ENCODE results near the gene MRPL41. TPM values are rescaled to one million over a fixed set of nuclear protein-coding genes. Genes with fewer than 3 reads are reported as not detected.

MRPL41 gene
- total and polyA plus RNA-seq, 11 donors, result 118 to 847 (median 196) TPM

DNA sequence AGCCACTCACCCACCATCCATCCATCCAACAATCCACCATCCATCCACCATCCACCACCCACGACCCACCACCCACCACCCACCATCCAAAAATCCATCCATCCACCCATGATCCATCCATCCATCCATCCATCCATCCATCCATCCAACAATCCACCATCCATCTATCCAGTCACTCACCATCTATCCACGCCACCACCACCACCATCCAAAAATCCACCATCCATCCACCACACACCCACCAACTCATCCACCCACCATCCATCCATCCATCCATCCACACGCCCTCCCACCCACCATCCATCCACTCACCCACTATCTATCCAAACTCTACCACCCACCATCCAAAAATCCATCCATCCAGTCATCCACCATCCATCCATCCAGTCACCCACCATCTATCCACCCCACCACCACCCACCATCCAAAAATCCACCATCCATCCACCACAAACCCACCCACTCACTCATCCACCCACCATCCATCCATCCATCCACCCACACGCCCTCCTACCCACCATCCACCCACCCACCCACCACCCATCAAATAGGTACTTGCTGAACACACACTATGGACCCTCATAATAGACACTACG lies 18.0 kb downstream of the MRPL41 start:
- no peak for DNase-seq

DNA sequence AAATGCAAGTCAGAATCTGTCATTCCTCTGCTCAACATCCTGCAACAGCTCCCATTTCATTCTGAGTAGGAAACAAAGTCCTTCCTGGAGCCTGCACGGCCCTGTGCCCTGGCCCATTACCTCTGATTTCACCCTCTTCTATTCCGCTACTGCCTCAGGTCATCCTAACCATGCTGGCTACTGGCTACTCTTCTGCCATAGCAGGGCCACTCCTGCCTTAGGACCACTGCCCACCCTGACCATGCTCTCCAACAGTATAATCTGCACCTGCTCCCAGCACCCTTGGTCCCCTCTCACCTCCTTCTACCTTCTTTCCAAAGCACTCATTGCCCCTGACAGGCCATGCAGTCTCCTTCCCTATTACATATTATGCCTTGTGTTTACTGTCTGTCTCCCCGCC lies 18.9 kb downstream of the MRPL41 start:
- Histone ChIP-seq H3K9me3 (no peaks in the 10 kb centered on the region), H3K27me3 (no peaks in the 10 kb centered on the region), H3K36me3 (peaks cover 0 to 51% (median 42%) of the 10 kb centered on the region in 9 donors), H3K4me3 (no peak overlapping the region), H3K27ac (no peak overlapping the region), H3K4me1 (peaks cover 0 to 19% (median 10%) of the 10 kb centered on the region in 12 donors)
- 96 to 99% (median 97%) methylated on average over 3 of the region's 3 CpGs for WGBS, 4 donors
- intact Hi-C loops (cut with DNase I), result no loop called here
- TF ChIP-seq, protein P1, sequence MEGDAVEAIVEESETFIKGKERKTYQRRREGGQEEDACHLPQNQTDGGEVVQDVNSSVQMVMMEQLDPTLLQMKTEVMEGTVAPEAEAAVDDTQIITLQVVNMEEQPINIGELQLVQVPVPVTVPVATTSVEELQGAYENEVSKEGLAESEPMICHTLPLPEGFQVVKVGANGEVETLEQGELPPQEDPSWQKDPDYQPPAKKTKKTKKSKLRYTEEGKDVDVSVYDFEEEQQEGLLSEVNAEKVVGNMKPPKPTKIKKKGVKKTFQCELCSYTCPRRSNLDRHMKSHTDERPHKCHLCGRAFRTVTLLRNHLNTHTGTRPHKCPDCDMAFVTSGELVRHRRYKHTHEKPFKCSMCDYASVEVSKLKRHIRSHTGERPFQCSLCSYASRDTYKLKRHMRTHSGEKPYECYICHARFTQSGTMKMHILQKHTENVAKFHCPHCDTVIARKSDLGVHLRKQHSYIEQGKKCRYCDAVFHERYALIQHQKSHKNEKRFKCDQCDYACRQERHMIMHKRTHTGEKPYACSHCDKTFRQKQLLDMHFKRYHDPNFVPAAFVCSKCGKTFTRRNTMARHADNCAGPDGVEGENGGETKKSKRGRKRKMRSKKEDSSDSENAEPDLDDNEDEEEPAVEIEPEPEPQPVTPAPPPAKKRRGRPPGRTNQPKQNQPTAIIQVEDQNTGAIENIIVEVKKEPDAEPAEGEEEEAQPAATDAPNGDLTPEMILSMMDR (IDR thresholded peaks at IDR 0.05), result no peak
- TF ChIP-seq POLR2A (IDR thresholded peaks at IDR 0.05), result no peak
- ATAC-seq (no peak), DNase-seq (no peak)

More for the DNA sequence above, 18.0 kb downstream of the MRPL41 start:
- intact Hi-C loops (cut with DNase I), result no loop called here
- Histone ChIP-seq H3K27ac (no peak overlapping the region), H3K27me3 (no peaks in the 10 kb centered on the region), H3K4me1 (peaks cover 0 to 10% (median 4%) of the 10 kb centered on the region in 12 donors), H3K4me3 (no peak overlapping the region), H3K9me3 (no peaks in the 10 kb centered on the region), H3K36me3 (peaks cover 0 to 45% (median 37%) of the 10 kb centered on the region in 9 donors)
- 97 to 99% (median 98%) methylated on average over 5 of the region's 5 CpGs for WGBS, 4 donors
- no peak for ATAC-seq
- TF ChIP-seq, protein P1 (IDR thresholded peaks at IDR 0.05), result no peak
- TF ChIP-seq POLR2A (IDR thresholded peaks at IDR 0.05), result no peak

DNA sequence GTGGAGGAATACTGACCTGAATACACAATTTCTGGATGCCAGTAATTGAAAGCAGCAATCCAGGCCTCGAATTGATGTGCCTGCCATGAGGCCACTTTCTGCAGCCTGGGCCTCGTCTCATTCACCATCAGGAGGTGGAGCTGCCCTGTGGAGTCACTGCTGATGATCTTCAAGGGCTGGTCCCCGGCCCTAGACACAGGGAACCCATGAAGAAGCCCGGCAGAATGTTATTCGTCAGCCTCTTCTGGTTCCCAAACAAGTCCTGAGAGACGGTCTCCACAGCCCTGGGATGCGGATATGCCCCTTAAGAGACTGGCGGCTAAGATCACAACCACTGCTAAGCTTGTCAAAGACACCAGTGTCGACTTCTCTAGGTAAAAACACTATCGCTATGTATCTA lies 22.5 kb downstream of the MRPL41 start:
- H3K36me3 ChIP-seq, result peaks cover 0 to 62% (median 42%) of the 10 kb centered on the region in 9 donors
- intact Hi-C loops (cut with DNase I), result no loop called here
- DNase-seq (no peak), ATAC-seq (no peak)
- no peak overlapping the region for H3K4me3 ChIP-seq
- no peak for TF ChIP-seq POLR2A (IDR thresholded peaks at IDR 0.05)
- TF ChIP-seq, protein P1 (IDR thresholded peaks at IDR 0.05), result no peak
- 86 to 90% (median 90%) methylated on average over 7 to 10 of the region's 10 CpGs for WGBS, 4 donors
- H3K27me3 ChIP-seq, result no peaks in the 10 kb centered on the region
- H3K9me3 ChIP-seq, result no peaks in the 10 kb centered on the region
- peaks cover 7 to 51% (median 35%) of the 10 kb centered on the region in 12 donors for H3K4me1 ChIP-seq
- H3K27ac ChIP-seq, result peak overlapping the region in 3 of 12 donors; percentile 47 to 74 (median 69)

DNA sequence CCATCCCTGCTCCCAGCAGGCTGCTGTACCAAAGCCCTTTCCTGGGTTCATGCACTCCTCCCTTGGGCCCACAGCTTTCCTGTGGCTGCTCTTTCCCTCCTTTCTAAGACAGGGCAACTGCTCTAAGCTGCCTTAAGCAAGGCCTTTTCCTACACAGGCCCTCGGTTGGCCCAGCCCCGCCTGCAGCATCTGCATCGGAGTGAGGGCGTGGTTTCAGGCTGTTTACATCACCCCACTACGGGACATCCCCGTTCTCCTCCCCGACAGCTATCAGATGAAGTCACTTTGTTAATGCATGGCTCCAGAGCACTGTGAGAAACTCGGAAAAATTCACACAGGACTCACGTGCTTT lies 23.7 kb downstream of the MRPL41 start:
- Histone ChIP-seq H3K36me3 (peaks cover 0 to 61% (median 42%) of the 10 kb centered on the region in 9 donors), H3K4me1 (peaks cover 7 to 59% (median 40%) of the 10 kb centered on the region in 12 donors), H3K27me3 (no peaks in the 10 kb centered on the region), H3K4me3 (peak overlapping the region in 1 of 12 donors; percentile 3), H3K9me3 (no peaks in the 10 kb centered on the region), H3K27ac (peak overlapping the region in 10 of 12 donors; percentile 12 to 74 (median 42))
- TF ChIP-seq, protein P1 (IDR thresholded peaks at IDR 0.05), result no peak
- TF ChIP-seq POLR2A (IDR thresholded peaks at IDR 0.05), result no peak
- WGBS, 4 donors, result 41 to 48% (median 44%) methylated on average over 9 of the region's 9 CpGs
- peak in 1 of 4 donors; percentile 0 for ATAC-seq
- intact Hi-C loops (cut with DNase I), result loop anchor here in 1 of 10 donors (5.0 kb wide), 1 partner anchor 42 kb away; the partner anchor contains the start of gene EHMT1
- no peak for DNase-seq
